Measurements from ENCODE around the gene CGNL1.

Gene CGNL1

GRCh38 chr15:57385923-57386390 lies 9.7 kb downstream of the CGNL1 start:
- no peak for FAIRE-seq

DNA sequence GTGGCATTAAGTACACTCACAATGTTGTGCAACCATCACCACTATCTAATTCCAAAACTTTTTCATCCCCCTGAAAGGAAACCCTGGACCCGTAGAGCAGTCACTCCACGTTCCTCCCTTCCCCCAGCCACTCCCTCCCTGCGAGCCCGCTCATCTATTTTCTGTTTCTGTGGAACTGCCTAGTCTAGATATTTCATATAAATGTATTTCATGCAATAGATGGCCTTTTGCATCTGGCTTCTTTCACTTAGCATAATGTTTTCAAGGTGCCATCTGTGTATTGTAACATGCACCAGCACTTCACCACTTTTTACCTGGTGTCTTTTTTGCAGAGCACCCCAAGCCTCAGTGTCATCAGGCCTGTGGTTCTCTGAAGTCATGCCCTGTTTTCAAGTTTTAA lies 10.7 kb downstream of the CGNL1 start:
- FAIRE-seq: no peak

- no peak for FAIRE-seq
These were observed 11.3 kb downstream of the CGNL1 start for GRCh38 chr15:57387564-57388076.

DNA sequence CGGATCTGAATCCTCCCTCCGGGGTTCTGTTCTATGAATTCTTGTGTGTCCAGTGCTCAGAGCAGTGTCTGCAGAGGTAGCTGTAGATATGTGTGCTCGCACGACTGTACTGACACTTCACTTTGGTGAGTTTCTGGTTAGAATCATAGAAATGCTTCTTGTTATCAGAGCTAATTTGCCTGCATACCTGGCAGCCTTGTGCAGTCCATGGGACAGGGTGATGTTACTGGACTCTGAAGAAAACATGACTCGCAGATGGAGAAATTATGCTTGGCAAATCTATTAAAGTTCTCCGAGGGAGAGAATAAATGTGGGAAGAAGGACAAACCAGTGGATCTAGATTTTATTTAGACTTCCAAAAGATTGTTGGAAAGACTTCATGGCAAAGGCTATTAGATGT lies 12.2 kb downstream of the CGNL1 start:
- no peak for FAIRE-seq

GRCh38 chr15:57389991-57390390 lies 13.7 kb downstream of the CGNL1 start:
- no peak for FAIRE-seq

- FAIRE-seq: no peak
These were observed 14.3 kb downstream of the CGNL1 start for GRCh38 chr15:57390583-57390982.

GRCh38 chr15:57391537-57391936 lies 15.2 kb downstream of the CGNL1 start:
- no peak for FAIRE-seq

GRCh38 chr15:57393061-57393460 lies 16.8 kb downstream of the CGNL1 start:
- FAIRE-seq: no peak

DNA sequence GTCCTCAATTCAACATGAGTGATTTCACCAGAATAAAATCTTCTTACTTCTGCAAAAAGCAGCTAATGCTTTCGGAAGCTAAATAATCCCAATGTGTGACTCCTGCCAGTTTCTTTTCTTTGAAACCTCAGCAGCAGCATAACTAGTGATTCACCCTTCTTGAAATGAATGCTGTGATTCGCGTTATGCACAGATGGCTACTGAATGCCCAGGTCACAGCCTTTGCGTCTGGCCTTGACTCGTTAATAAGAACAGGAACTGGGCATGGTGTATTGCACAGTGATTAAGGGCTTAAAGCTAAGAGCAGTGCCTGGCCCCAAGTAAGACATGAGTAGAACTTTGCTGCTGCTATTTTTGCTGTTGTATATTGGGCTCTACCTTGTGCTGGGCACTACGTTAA lies 19.0 kb downstream of the CGNL1 start:
- FAIRE-seq: no peak

DNA sequence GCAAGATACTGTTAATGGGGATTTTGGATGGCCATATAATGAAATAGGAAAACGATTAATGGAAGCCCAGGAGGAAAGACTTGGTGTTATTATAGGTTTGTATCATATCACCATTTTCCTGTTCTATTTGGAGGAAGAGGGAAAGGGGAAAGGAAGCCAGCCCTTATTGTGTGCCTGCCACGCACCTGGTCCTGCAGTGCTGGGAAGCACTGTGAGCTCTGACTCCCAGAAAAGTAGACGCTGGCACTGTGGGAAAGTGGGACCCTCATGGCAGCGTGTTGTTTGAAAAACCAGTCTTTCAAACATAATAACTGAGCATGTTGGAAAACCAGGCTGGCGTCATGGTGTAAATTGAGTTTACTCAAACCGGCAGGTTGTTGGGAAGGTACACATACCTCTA lies 22.0 kb downstream of the CGNL1 start:
- FAIRE-seq: no peak

DNA sequence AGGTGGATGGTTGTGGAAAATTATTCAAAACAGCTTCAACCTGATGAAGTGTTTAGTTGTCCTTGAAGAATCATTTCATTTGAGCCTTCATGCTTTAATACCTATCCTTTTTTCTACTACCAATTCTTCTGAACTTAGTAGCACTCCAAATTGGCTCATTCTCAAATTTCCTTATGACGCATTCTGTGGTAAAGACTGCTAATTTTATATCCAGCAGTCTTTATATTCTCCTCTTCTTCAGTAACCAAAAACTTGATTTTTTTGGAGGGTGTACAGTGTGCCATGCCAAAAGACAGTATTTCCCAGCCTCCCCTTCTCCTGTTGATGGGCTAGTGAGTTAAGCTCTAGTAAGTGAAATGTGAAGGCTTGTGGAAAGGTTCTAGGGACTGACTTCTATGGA lies 25.2 kb downstream of the CGNL1 start:
- no peak for FAIRE-seq

GRCh38 chr15:57403017-57403416 lies 26.7 kb downstream of the CGNL1 start:
- FAIRE-seq: no peak

DNA sequence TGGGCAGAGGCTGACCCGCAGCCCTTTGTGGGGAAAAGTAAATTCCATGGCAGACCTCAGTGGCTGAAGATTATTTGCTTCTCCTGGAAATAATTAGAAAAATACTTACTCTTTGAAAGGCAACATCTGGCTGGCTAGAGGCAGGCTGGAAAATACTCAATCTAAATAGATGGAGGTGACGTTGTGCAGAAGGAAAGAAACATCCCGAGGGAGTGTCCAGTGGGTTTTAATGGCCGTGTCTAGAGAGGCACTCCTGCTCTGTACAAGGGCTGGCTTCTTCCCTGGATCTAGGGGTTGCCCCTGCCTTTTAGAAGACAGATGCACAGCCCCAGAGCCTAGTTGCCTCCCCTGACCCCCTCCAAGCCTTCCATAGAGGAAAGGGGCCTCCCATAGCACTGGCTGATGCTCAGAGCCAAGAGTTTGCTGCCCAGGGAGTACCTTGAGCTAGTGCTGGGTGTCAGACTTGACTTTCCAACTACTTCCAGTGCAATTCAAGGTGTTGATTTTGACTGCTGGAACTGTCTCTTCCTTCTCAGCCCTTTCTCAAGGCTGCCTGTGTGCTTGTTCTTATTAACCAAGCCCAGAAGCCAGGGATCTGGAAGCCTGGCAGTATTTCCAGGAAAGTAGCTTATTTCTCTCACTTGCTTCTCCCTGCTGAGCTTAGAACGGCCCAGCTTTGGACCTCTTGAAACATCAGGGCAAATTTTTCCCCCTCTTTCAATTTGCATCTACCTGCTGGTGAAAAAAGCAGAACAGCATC lies 27.4 kb downstream of the CGNL1 start:
- FAIRE-seq: no peak

DNA sequence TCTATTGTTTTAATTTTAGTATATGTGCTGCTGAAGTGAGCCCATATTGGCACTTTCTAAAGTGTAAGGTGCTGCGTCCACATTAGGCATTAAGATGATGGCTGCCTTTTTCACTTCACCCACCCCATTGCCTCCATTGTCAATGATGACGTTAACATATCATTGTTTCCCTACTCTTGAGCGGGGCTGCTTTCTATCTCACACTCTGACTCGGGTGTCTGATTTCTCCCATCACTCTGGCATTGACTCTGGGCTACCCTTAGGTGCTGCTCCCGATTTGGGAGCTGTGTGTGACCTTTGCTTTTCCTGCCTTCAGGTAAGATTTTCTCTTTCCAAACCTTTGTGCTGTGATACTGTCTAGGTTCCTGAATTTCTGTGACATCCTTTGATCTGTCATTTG lies 28.8 kb downstream of the CGNL1 start:
- FAIRE-seq: no peak

DNA sequence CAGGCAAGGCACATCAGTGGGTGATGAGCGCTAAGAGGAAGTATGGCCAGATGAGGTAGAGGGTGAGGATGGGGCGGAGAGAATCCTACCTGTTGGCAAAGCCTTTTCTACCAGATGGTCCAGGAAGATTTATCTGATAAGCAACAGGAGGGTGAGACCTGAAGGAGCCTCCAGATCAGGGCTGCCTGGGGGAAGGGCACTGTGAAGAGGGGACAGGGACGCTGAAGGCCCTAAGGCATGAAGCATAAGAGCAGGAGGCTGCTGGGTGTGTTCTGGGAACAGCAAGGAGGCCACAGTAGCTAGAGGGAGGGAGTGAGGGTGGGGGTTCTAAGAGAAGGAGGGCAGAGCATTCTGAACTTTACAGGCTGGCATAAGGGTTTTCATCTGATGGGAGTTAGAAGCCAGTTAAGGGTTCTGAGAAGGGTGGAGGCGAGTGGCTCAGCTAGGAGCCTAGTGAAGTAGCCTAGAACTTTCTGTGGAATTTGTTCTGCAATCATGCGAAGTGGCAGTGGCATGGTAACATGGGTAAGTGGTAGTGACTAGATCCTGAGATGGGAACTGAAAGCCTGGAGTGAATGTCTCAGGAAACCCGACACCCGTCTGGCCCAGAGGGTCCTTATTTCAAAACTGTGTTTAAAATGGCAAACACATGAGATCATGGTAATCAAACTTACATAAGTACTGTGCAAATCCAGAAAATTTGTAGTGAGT lies 29.9 kb downstream of the CGNL1 start:
- no peak for FAIRE-seq

DNA sequence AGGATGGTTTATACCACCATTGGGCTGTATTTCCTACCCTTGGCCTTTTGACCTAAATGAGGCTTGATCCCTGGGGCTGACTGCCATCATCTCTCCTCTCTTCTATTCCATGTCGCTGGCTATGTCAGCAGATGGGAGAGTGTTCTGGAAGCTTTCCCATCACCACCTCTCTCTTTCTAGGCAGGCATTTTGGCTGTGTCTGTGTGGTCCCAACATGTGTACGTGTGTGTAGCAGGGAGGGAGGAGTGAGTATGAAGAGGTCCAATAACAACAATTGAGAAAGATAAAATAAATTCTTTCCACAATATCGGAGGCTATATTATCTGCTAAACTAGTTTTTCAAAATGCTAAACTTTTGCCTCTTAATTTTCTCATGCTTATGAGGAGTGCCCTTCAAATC lies 34.1 kb downstream of the CGNL1 start:
- FAIRE-seq: no peak

DNA sequence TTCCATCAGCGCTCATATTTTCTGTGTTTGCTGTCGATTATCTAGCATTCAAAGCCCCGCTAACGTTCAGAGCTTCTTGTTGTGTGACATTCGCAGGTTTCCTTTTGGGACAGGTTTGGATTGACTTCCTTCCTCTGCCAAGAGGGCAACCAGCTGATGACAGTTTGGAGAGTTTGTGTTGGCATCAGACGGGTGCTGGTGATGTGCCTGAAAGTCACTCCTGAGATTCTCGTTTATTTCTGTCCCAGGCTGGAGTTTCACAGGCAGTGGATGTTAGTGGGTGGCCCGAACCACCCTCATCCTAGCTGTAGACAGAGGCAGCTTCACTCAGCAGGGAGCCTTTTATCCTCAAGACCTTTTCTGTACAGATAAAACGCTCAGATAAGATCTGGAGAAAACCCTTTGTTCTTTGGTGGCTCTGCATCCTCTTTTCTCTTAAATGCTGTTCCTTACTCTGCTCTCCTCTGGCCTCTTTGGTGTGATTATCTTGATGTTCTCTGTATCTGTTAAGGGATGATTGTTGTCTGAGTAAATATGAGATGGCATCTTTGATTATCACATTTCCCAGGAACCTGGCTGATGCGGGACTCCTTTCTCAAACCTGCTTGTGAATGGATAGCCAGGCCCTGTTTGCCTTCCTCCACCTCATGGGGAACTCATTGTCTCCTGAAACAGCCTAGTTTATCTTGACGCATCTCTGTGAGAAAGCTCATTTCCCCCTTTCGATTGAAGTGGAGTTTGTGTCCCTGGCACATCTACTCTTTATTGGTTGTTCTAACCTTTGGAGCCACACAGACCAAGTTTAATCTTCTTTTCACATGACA lies 35.9 kb downstream of the CGNL1 start:
- FAIRE-seq: no peak

GRCh38 chr15:57415602-57416001 lies 39.3 kb downstream of the CGNL1 start:
- FAIRE-seq: no peak

DNA sequence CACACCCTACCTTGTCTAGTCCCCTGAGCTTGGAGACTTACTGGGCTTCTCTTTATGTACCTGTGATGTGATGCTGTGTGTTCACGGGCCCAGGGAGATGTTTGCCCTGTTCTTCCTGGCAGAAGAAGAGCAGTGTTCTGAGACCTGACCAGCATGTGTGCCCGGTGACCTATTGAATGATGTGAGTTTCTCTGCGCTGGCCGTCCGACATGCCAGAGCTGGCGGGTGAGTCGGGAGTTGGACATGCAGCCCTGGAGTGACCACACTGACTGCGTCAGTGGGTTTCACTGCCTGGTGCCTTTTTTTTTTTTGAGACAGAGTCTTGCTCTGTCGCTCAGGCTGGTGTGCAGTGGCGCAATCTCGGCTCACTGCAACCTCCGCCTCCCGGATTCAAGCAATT lies 42.3 kb downstream of the CGNL1 start:
- FAIRE-seq: no peak

DNA sequence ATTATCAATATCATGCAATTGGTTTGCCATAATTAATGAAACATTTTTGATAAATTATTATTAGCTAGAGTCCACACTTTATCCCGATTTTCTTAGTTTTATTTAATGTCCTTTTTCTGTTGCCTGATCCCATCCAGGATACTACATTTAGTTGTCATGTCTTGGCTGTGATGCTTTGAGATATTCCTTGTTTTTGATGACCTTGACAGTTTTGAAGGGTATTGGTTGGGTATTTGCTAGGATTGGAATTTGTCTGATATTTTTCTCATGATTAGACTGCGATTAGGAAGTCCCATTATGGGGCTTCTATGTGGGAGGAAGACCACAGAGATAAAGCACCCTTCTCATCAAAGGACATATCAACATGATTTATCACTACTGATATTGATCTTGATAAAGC lies 43.0 kb downstream of the CGNL1 start:
- no peak for FAIRE-seq

DNA sequence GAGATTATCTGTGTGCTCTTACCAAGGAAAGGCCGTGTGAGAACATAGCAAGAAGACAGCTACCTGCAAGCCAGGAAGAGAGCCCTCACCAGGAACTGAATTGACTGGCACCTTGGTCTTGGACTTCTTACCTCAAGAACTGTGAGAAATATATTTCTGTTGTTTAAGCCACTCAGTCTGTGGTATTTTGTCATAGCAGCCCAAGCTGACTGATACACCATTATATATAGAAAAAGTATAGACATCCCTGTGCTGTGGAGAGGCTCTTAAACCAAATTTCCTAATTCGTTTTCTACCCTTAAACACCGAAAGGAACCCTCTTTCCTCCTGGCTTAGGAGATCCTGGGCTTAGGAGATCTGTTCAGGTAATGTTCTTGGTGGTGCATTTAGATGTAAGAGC lies 44.8 kb downstream of the CGNL1 start:
- no peak for FAIRE-seq

DNA sequence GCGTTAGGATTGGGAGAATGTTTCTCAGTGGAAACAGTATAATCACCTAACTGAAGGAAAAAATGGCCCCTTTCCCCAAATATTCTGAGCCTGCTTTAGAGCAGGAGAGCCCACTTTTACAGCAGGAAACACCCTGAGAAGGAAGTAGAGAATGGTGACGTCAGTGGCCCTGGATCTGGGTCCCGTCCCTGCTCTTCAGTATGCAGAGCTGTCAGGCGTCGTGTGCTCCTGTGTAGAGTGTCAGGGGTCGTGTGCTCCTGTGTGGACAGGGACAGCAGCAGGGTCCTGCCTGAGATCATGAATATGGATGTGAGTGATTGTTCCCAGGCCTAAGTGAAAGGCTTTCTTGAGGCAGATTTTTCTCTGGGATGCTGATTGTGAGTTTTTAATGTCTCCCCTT lies 45.2 kb downstream of the CGNL1 start:
- no peak for FAIRE-seq

GRCh38 chr15:57422113-57422754 lies 45.9 kb downstream of the CGNL1 start:
- no peak for FAIRE-seq
